A549 (cell line): ENCODE results near the gene ZNF831. TPM values are rescaled to one million over a fixed set of nuclear protein-coding genes. Genes with fewer than 3 reads are reported as not detected.

Source experiments
- ATAC-seq, 2 experiments: fragments of 200-7000 bp in 1 of 2; fragments of >200 bp in 1 of 2; cut with Nextera tagmentation in 1 of 2; cut with Tn5 transposase in 1 of 2; 3 replicates each; pipeline versions ENCODE4 v1.8.0 to v1.9.1; 2018 to 2020; ENCODE audit warnings: mild to moderate bottlenecking in 1 of 2, moderate library complexity in 1 of 2
- CTCF ChIA-PET: fragments of 300-600 bp; sonication (Branson Sonifier 250); formaldehyde crosslinking; extraction: SDS; loops from one replicate; lab custom pipeline; 2021; ENCODE audit warnings: antibody characterized with exemption, inconsistent platforms; lab: Yijun Ruan, JAX
- POLR2A ChIA-PET: fragments of 350-600 bp; formaldehyde crosslinking; extraction: SDS; loops from one replicate; lab custom pipeline; 2021; ENCODE audit warnings: antibody characterized with exemption, inconsistent platforms; lab: Yijun Ruan, JAX
- DNase-seq, 2 experiments: peaks; one replicate each; pipeline versions ENCODE4 v3.0.0 to v3.0.0-alpha.2; 2011 to 2016; ENCODE audit warnings: low read depth in 1 of 2, low spot score in 1 of 2
- FAIRE-seq: peaks from 2 replicates; lab custom pipeline; 2011; peaks lifted over from hg19 to GRCh38; lab: Jason Lieb, UNC
- H3K27ac ChIP-seq, 2 experiments: fragments of >200 bp; sonication (Bioruptor Twin); formaldehyde crosslinking; 3 replicates each; pipeline ENCODE4 v1.5.1; 2016 to 2017
- H3K4me1 ChIP-seq: fragments of >200 bp; sonication (Bioruptor Twin); formaldehyde crosslinking; 3 replicates; pipeline ENCODE4 v1.6.1; 2016
- H3K4me2 ChIP-seq: fragments of >200 bp; sonication (Bioruptor Twin); formaldehyde crosslinking; 3 replicates; pipeline ENCODE4 v1.6.1; 2016
- H3K4me3 ChIP-seq: fragments of >200 bp; sonication (Bioruptor Twin); formaldehyde crosslinking; 3 replicates; pipeline ENCODE4 v1.5.1; 2016
- H3K9me3 ChIP-seq: fragments of >200 bp; sonication (Bioruptor Twin); formaldehyde crosslinking; 3 replicates; pipeline ENCODE4 v1.6.1; 2016
- ATOH8 ChIP-seq: fragments of 250-450 bp; sonication (Bioruptor Pico); IDR thresholded peaks from 2 replicates; pipeline ENCODE4 v1.5.0; 2020; ENCODE audit warnings: low read depth, mild to moderate bottlenecking, moderate library complexity
- CHD4 ChIP-seq: fragments of 200-600 bp; sonication (generic); IDR thresholded peaks from 2 replicates; pipeline ENCODE4 v1.6.1; 2016; ENCODE audit warnings: antibody characterized with exemption, mild to moderate bottlenecking, borderline replicate concordance
- EHMT2 ChIP-seq: fragments of 200-600 bp; sonication (generic); IDR thresholded peaks from 2 replicates; pipeline ENCODE4 v1.6.1; 2016; ENCODE audit warnings: antibody characterized with exemption, low read depth, mild to moderate bottlenecking, moderate library complexity
- ELK1 ChIP-seq: fragments of 150-350 bp; IDR thresholded peaks from 2 replicates; pipeline ENCODE4 v1.6.1; 2014; ENCODE audit warnings: low read depth, mild to moderate bottlenecking, low read length
- EP300 ChIP-seq, 2 experiments: fragments of >200 bp; sonication (Bioruptor Twin); formaldehyde crosslinking; IDR thresholded peaks; 2 replicates in 1 of 2; 3 replicates in 1 of 2; pipeline ENCODE4 v1.6.1; 2016 to 2017
- HOXA7 ChIP-seq: fragments of 250-450 bp; sonication (Bioruptor Pico); IDR thresholded peaks from 2 replicates; pipeline ENCODE4 v1.5.0; 2020; ENCODE audit warnings: mild to moderate bottlenecking, moderate library complexity
- KDM1A ChIP-seq: fragments of 200-600 bp; sonication (generic); IDR thresholded peaks from 2 replicates; pipeline ENCODE4 v1.6.1; 2016; ENCODE audit warnings: low read depth, mild to moderate bottlenecking
- MAFK ChIP-seq: fragments of 450-650 bp; IDR thresholded peaks from 2 replicates; pipeline ENCODE4 v1.6.1; 2014; ENCODE audit not compliant: partially characterized antibody
- RARB ChIP-seq: fragments of 250-450 bp; sonication (Bioruptor Pico); IDR thresholded peaks from 2 replicates; pipeline ENCODE4 v1.8.0; 2021; ENCODE audit warnings: mild to moderate bottlenecking, moderate library complexity
- REST ChIP-seq: fragments of 200-600 bp; sonication (generic); IDR thresholded peaks from 2 replicates; pipeline ENCODE4 v1.6.1; 2016; ENCODE audit warnings: antibody characterized with exemption, mild to moderate bottlenecking, moderate library complexity
- SMC3 ChIP-seq: fragments of >200 bp; sonication (Bioruptor Twin); formaldehyde crosslinking; IDR thresholded peaks from 3 replicates; pipeline ENCODE4 v1.6.1; 2018; ENCODE audit warnings: inconsistent platforms
- ZFP36 ChIP-seq: fragments of 450-650 bp; IDR thresholded peaks from 2 replicates; pipeline ENCODE4 v1.6.1; 2014; ENCODE audit warnings: borderline replicate concordance; ENCODE audit not compliant: partially characterized antibody
- WGBS: methylation state at CpG from one replicate; pipeline ENCODE4 v1.1.6; 2017; ENCODE audit errors: missing lambda C conversion rate; 5-methylcytosine and 5-hydroxymethylcytosine counted together
- polyA plus RNA-seq, 4 experiments: library from polyadenylated mRNA; depleted of rRNA in 3 of 4; stranded (reverse); fragments of >200 nt; fragmentation: RNase III in 1 of 4; extraction: RNeasy Plus Mini Kit Qiagen cat#74134 plus additional on column Dnase treatment in 1 of 4; gene quantifications; 2 replicates in 3 of 4; 3 replicates in 1 of 4; pipeline ENCODE4 v1.2.3, GENCODE V29; 2011 to 2017

The ZNF831 gene
- polyA plus RNA-seq, 2 of the 4 experiments (the other 2 are of a cell fraction): not detected

GRCh38 chr20:59138114-59138748 is 25.4 kb upstream of the ZNF831 start:
- Histone ChIP-seq H3K4me2 (no peak overlapping the region), H3K4me1 (no peaks in the 10 kb centered on the region), H3K9me3 (no peaks in the 10 kb centered on the region; the same call in 2 of the 3 replicates), H3K4me3 (no peak overlapping the region), H3K27ac (no peak overlapping the region)
- DNase-seq (no peak), FAIRE-seq (no peak), ATAC-seq (no peak)
- TF ChIP-seq HOXA7 (CRISPR knock-in tag) (no peak), REST (peak; percentile 55; the same call in 1 of the 2 replicates)
- POLR2A ChIA-PET: interaction anchor here (0.6 kb wide), 1 partner anchor 246 kb away, joined by 5 read pairs; no protein-coding TSS in a partner anchor
- 15% methylated on average over 6 of the region's 6 CpGs for WGBS
- CTCF ChIA-PET: no interaction called here

- CTCF ChIA-PET: no interaction called here
- TF ChIP-seq SMC3 (no peak), MAFK (no peak), ELK1 (no peak), CHD4 (no peak), KDM1A (no peak), RARB (CRISPR knock-in tag) (no peak), ZFP36 (no peak)
- TF ChIP-seq, all 56 proteins: peak for 0
- Histone ChIP-seq H3K4me1 (no peaks in the 10 kb centered on the region), H3K27ac (no peak overlapping the region), H3K4me2 (no peak overlapping the region), H3K9me3 (no peaks in the 10 kb centered on the region), H3K4me3 (no peak overlapping the region)
- ATAC-seq (no peak), FAIRE-seq (no peak), DNase-seq (no peak)
- 38% methylated on average over 1 of the region's 1 CpG for WGBS
- POLR2A ChIA-PET: no interaction called here
These were observed 23.6 kb upstream of the ZNF831 start for GRCh38 chr20:59139998-59140397.

GRCh38 chr20:59141818-59142581 is 21.6 kb upstream of the ZNF831 start:
- Histone ChIP-seq H3K4me2 (no peak overlapping the region), H3K9me3 (no peaks in the 10 kb centered on the region), H3K4me3 (no peak overlapping the region), H3K27ac (no peak overlapping the region), H3K4me1 (no peaks in the 10 kb centered on the region)
- peak in 1 of 2 experiments; percentile 16 for DNase-seq
- ChIA-PET POLR2A (interaction anchor here (0.5 kb wide), 1 partner anchor 9 kb away, joined by 3 read pairs; no protein-coding TSS in a partner anchor), CTCF (no interaction called here)
- no peak for ATAC-seq
- FAIRE-seq: no peak
- no peak for TF ChIP-seq ATOH8 (CRISPR knock-in tag)
- TF ChIP-seq ELK1: no peak
- TF ChIP-seq EP300 (IDR thresholded peaks at IDR 0.05): no peak
- peak; percentile 91 for TF ChIP-seq REST
- peak; percentile 33; the same call in 1 of the 2 replicates for TF ChIP-seq EHMT2
- WGBS: 38% methylated on average over 13 of the region's 13 CpGs
